Mucosa of gallbladder (tissue), 1 donor: ENCODE results near the gene N4BP2L1. TPM values are rescaled to one million over a fixed set of nuclear protein-coding genes. Genes with fewer than 3 reads are reported as not detected.
"Not testable (repeated sequence)": the region's sequence is repeated elsewhere in the genome, so short reads cannot be mapped to it uniquely, and the experiment has no call there.

Experiments used
- DNase-seq: peaks from one replicate; pipeline ENCODE4 v3.0.0-alpha.2; 2020; ENCODE audit warnings: low spot score
- total RNA-seq: library from RNA; stranded (reverse); gene quantifications from one replicate; pipeline ENCODE4 v1.2.1, GENCODE V29; 2021
- donor health status: DM: no; HTN: no; CAD: no.

Gene N4BP2L1
- total RNA-seq, 1 donor from 2014 or later, result 7.2 TPM

DNA sequence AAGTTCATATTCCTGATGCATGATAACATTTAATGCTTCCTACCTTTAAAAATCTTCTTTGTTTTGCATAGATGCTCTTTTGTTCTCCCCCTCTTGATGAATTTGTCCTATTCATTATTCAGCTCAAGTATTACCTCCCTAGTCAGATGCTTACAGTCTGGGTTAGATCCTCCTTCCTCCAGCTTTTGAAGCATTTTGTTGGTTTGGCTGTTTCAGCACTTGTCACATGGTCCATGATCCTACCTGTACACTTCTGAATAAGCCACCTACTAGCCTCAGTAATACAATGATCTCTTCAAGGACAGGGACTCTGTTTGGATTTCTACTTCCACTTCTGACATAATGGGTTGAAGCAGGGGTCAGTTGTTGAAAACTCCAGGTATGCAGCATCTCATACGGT lies 37.4 kb downstream of the N4BP2L1 start:
- DNase-seq, result no peak

DNA sequence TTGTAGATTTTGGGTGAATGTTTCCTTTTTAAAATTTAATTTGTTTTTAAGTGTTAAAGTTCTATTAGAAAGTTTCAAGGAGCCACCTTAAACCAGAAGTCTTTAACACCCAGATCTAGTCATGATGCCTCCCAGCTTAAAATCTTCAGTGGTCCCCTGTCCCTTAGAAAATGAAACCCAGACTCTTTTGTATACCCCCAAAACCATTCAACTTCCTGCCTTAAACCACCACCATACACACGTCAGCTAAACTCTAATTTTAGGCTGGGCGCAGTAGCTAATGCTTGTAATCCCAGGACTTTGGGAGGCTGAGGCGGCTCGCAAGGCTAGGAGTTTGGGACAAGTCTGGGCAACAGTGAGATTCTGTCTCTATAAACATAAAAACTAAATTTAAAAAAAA lies 37.9 kb downstream of the N4BP2L1 start:
- DNase-seq, result no peak

DNA sequence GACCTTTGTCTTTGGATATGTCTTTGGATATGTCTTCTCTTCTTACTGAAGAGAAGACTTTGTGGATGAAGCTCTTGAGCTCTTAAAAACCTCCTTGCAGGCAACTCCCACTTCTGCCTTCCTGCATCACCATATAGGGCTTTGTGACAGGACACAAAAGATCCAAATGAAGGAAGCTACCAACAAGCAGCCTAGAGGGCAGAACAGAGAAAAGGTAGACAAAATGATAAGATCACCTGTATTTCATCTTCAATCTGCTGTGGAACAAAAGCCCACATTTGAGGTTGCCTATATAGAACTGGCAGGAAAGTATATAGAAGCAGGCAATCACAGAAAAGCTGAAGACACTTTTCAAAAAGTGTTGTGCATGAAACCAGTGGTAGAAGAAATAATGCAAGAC lies 42.5 kb downstream of the N4BP2L1 start:
- no peak for DNase-seq

DNA sequence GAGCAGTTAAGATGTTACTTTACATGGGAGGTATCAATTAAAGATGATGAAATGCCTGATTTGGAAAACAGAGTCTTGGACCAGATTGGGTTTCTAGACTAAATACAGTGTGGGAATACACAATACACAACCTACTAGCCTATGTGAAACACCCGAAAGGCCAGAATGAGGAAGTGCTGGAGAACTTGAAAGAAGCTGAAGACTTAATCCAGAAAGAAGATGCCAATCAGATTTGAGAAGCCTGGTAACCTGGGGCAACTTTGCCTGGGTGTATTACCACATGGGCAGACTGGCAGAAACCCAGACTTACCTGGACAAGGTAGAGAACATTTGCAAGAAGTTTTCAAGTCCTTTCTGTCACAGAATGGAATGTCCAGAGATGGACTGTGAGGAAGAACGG lies 43.2 kb downstream of the N4BP2L1 start:
- no peak for DNase-seq

DNA sequence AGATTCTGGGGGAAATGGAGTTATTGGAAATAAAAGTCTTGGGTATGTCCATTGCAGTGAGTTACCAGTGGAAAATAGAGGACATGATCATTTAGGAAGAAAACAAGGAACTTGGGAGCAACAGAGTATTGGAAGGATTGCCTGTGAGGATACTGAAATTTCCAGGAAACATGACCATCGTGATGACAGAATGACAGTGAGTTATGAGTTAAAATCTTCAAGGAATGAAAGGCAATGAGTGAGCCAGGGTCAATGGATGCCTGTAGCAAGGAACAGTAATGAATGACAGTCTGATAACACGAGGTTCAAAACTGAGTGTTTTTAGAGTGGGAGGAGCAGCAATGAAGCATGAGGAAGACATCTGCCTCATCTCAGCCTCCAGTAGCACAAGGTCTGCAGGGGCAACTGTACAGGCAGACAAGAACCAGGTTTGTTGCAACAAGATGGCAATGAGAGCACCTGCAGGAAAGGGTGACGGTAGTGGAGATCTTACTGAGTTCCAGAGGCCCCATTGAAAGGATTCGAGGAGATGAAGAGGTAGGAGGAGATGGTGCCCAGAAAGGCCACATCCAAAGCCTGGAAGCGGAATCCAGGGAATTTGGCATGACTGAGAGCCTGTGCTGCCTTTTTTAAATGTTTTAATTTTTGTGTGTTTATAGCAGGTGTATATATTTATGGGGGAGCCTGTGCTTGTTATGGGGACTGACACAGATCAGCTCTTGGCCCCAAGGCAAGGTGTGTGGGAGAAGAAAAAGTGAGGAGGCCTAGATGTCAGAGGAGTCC lies 43.9 kb downstream of the N4BP2L1 start:
- DNase-seq, result no peak

DNA sequence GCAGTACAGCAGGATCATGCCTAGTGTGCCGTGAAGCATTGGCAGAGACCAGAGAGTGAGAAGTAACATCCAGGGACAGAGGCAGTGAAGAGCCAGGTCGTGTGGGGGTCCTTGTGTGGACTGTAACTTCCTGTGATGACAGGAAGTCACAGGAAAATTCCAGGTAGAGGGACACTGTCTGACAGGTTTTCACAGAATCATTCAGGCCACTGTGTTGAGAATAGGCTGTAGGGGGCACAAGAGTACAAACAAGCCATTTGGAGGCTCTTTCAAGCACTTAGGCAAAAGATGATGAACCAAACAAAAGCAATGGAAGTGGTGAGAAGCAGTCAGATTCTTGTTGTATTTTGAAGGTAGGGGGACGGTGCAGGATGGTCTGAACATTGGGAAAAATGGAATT lies 46.4 kb downstream of the N4BP2L1 start:
- DNase-seq, result peak; percentile 19

DNA sequence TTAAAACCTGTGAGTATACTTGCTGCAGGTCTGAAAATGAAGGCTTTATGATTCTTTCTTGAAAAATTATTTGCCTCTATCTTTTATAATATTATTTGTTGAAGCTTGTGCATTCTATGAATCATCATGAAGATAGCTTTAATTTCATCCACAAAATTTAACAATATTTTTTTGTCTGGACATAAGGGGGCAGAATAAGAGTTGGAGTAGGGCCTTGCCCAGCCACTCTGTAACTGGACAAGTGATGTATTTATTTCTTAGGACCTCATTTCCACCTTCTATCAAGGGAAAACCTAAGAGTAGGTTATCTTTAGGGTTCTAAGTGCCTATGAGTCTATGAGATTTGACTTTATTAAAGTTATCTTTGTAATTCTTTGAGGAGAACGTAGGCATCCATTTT lies 49.9 kb downstream of the N4BP2L1 start:
- no peak for DNase-seq

DNA sequence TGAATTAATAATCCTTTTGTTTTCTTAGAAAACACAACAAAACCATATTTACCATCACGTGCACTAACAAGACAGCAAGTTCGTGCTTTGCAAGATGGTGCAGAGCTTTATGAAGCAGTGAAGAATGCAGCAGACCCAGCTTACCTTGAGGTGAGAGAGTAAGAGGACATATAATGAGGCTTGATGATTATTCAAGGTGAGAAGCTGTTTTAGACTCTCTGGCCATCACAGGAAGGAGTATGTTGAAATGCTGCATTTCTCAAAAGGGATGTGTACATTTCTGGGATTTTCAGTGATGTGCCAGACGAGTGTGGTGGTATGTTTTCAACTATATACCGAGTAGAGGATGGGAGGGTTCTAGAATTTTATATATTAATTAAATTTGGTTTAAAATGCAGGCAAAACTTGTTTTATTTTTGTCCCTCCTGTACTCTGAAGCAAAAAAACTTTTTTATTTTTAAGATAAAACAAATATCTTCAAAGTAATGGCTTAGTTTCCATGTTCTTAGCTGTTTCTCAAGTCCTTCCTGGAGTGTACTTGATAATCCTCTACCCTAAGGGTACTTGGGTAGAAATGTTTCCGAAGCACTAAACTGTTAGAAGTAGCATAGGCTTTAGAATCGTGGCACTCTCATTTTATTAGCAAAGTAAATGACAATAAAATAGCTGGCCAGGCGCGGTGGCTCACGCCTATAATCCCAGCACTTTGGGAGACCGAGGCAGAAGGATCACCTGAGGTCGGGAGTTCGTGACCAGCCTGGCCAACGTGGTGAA lies 51.1 kb downstream of the N4BP2L1 start:
- no peak for DNase-seq

DNA sequence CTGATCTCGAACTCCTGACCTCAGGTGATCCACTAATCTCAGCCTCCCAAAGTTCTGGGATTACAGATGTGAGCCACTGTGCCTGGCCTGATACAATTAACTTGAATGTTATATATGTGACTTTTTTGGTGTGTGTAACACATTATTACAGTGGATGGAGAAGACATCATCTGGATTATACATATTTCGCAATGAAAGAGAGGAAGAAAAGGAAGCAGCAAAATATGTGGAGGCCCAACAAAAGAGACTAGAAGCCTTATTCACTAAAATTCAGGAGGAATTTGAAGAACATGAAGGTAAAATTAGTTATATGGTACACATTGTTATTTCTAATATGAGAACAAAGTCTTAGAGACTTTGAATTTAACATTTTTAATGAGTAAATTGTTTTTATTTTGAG lies 57.1 kb downstream of the N4BP2L1 start:
- no peak for DNase-seq

DNA sequence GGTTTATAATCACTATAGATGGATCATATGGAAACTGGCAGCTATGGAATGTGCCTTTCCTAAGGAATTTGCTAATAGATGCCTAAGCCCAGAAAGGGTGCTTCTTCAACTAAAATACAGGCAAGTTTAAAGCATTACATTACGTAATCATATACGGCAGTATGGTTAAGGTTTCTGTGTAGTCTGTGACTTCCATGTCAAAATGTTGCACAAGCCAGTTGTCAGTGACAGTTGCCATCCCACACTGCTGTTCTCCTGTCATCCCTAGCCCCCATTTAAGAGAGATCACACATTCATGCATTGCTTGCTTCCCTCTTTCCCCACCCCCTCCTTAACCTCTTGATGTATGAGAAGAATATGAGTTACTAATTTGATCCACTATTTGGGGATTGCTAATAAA lies 65.4 kb downstream of the N4BP2L1 start:
- DNase-seq, result no peak

DNA sequence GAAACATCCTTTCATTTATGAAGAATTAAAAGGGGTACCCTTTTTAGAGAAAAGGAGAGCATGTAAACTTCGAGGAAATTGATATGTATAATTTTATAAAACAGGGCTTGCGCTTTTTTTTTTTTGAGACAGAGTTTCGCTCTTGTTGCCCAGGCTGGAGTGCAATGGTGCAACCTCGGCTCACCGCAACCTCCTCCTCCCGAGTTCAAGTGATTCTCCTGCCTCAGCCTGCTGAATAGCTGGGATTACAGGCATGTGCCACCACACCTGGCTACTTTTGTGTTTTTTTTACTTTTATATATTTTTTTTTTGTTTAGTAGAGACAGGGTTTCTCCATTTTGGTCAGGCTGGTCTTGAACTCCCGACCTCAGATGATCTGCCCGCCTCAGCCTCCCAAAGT lies 72.0 kb downstream of the N4BP2L1 start:
- not testable (repeated sequence) for DNase-seq

DNA sequence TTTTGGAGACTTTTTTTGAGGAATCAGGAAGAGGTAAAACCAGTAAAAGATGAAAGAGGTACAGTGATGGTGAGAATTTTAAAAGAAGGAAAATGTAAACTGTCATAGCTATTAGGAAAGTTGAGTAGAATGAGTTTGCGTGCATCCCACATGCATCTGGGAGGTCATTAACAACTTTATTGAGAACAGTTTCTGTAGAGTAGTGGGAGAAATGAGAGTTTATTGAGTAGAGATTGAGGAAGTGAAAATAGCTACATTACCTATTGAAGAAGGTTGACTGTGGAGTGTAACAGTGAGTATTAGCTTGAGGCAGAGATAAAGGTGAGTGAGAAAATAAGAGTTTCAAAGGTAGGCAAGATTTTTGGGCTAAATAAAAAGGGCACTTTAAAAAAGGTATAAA lies 73.9 kb downstream of the N4BP2L1 start:
- DNase-seq, result no peak

DNA sequence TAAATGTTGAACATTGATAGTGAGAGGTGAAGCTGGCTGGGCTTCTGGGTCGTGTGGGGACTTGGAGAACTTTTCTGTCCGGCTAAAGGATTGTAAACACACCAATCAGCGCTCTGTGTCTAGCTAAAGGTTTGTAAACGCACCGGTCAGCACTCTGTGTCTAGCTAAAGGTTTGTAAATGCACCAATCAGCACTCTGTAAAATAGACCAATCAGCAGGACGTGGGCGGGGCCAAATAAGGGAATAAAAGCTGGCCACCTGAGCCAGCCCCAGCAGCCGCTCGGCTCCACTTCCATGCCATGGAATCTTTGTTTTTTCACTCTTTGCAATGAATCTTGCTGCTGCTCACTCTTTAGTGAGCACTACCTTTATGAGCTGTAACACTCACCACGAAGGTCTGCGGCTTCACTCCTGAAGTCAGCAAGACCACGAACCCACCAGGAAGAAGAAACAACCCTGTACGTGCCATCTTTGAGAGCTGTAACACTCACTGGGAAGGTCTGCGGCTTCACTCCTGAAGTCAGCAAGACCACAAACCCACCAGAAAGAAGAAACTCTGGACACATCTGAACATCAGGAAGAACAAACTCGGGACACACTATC lies 77.0 kb downstream of the N4BP2L1 start:
- DNase-seq, result not testable (repeated sequence)

Other genes with a start within 250 kb of the N4BP2L1 start
- gene ZAR1L, start 112.8 kb downstream of the N4BP2L1 start, total RNA-seq, result not detected
- 0.60 TPM for gene BRCA2, start 112.6 kb downstream of the N4BP2L1 start, total RNA-seq
- 125 TPM for gene N4BP2L2, start 110.7 kb upstream of the N4BP2L1 start, total RNA-seq
- gene PDS5B, start 158.3 kb upstream of the N4BP2L1 start, total RNA-seq, result 35.8 TPM